Measurements from ENCODE around the gene ANKRD50. TPM values are rescaled to one million over a fixed set of nuclear protein-coding genes. Genes with fewer than 3 reads are reported as not detected.

ANKRD50 gene
- total and polyA plus RNA-seq, 9 of the 15 experiments (the other 6 are each of a cell fraction or from before 2014, with no cell fraction given) = 2.0 to 8.0 (median 6.2) TPM

GRCh38 chr4:124712372-124713184 lies at the start of gene ANKRD50 (continued):
- TF ChIP-seq CREM (IDR thresholded peaks at IDR 0.05; ENCODE audit: low read depth) (peak; percentile 76), GATA2 (CRISPR knock-in tag; IDR thresholded peaks at IDR 0.05) (no peak), XRCC3 (IDR thresholded peaks at IDR 0.05) (no peak), NFXL1 (CRISPR knock-in tag; IDR thresholded peaks at IDR 0.05) (no peak), ZNF134 (CRISPR knock-in tag; conservative IDR thresholded peaks at IDR 0.05) (no peak), CCAR2 (IDR thresholded peaks at IDR 0.05; ENCODE audit: low read depth, low read length) (no peak), ZSCAN29 (IDR thresholded peaks at IDR 0.05) (no peak), KDM1A (IDR thresholded peaks at IDR 0.05) (no peak), ZNF407 (IDR thresholded peaks at IDR 0.05; ENCODE audit: low read depth) (no peak), PTBP1 (IDR thresholded peaks at IDR 0.05; ENCODE audit: low read depth, low read length) (no peak)
